HK-2 (cell line): ENCODE measurements around the gene CEP70.

Source experiments
- DNase-seq: peaks from one replicate; pipeline ENCODE4 v3.0.0-alpha.2; 2018; ENCODE audit not compliant: unreplicated experiment

CEP70 gene

GRCh38 chr3:138452436-138452835 is 141.6 kb downstream of the CEP70 start:
- no peak for DNase-seq

- no peak for DNase-seq
Observed at GRCh38 chr3:138451595-138452162, 142.4 kb downstream of the CEP70 start.

- DNase-seq, result no peak
Observed at GRCh38 chr3:138450704-138451424, 143.2 kb downstream of the CEP70 start.

- no peak for DNase-seq
Observed at GRCh38 chr3:138450181-138450580, 143.9 kb downstream of the CEP70 start.

- no peak for DNase-seq
Observed at GRCh38 chr3:138449490-138449889, 144.6 kb downstream of the CEP70 start.

- no peak for DNase-seq
Observed at GRCh38 chr3:138448631-138449030, 145.4 kb downstream of the CEP70 start.

- DNase-seq, result no peak
Observed at GRCh38 chr3:138445654-138446053, 148.4 kb downstream of the CEP70 start.

- DNase-seq, result no peak
Observed at GRCh38 chr3:138445236-138445635, 148.8 kb downstream of the CEP70 start.
